GM12878 (cell line): Measurements from ENCODE around the gene ATP5PB. TPM values are rescaled to one million over a fixed set of nuclear protein-coding genes. Genes with fewer than 3 reads are reported as not detected.

Experiments used
- CBFB ChIP-seq: IDR thresholded peaks from 2 replicates; pipeline ENCODE4 v1.6.1; 2016; ENCODE audit warnings: antibody characterized with exemption, low read depth
- CEBPB ChIP-seq, 2 experiments: fragments of 150-350 bp in 1 of 2; IDR thresholded peaks; 2 replicates each; pipeline ENCODE4 v1.6.1; 2012 to 2014; ENCODE audit warnings: low read depth in 2 of 2, low read length in 2 of 2, borderline replicate concordance in 1 of 2, inconsistent platforms in 1 of 2
- FOXM1 ChIP-seq: IDR thresholded peaks from 2 replicates; pipeline ENCODE4 v1.6.1; 2012; ENCODE audit warnings: low read depth, mild to moderate bottlenecking, inconsistent platforms, low read length, moderate library complexity
- HDAC6 ChIP-seq: fragments of 200-600 bp; sonication (generic); IDR thresholded peaks from one replicate; pipeline ENCODE4 v1.8.0; 2017; ENCODE audit warnings: antibody characterized with exemption; ENCODE audit not compliant: unreplicated experiment
- KAT2A ChIP-seq: conservative IDR thresholded peaks from 2 replicates; pipeline ENCODE4 v1.6.1; 2011; ENCODE audit warnings: low read depth, low read length; ENCODE audit not compliant: control insufficient read depth
- MEF2B ChIP-seq: fragments of 450-650 bp; IDR thresholded peaks from 2 replicates; pipeline ENCODE4 v1.6.1; 2018; ENCODE audit warnings: mild to moderate bottlenecking, moderate library complexity; ENCODE audit not compliant: partially characterized antibody, poor library complexity, severe bottlenecking
- MLLT1 ChIP-seq: fragments of 450-650 bp; IDR thresholded peaks from 2 replicates; pipeline ENCODE4 v1.6.1; 2016; ENCODE audit warnings: mild to moderate bottlenecking
- NR2F1 ChIP-seq: fragments of 450-650 bp; conservative IDR thresholded peaks from 2 replicates; pipeline ENCODE4 v1.6.1; 2017; ENCODE audit warnings: mild to moderate bottlenecking
- PAX5 ChIP-seq: IDR thresholded peaks from 2 replicates; pipeline ENCODE4 v1.6.1; 2011; ENCODE audit warnings: low read depth, low read length, borderline replicate concordance
- PKNOX1 ChIP-seq: fragments of 450-650 bp; IDR thresholded peaks from 2 replicates; pipeline ENCODE4 v1.6.1; 2016; ENCODE audit warnings: mild to moderate bottlenecking
- POLR2AphosphoS2 ChIP-seq: IDR thresholded peaks from 2 replicates; pipeline ENCODE4 v1.6.1; 2011; ENCODE audit warnings: low read depth, mild to moderate bottlenecking, low read length, improper control_type of control experiment, moderate library complexity
- POU2F2 ChIP-seq: IDR thresholded peaks from 3 replicates; pipeline ENCODE4 v1.6.1; 2011; ENCODE audit warnings: low read depth, mild to moderate bottlenecking, low read length, borderline replicate concordance
- RAD21 ChIP-seq: IDR thresholded peaks from 2 replicates; pipeline ENCODE4 v1.6.1; 2011; ENCODE audit warnings: mild to moderate bottlenecking, low read depth, low read length, moderate library complexity; ENCODE audit not compliant: insufficient read depth
- RBBP5 ChIP-seq: fragments of 200-600 bp; sonication (generic); conservative IDR thresholded peaks from 2 replicates; pipeline ENCODE4 v1.6.1; 2016
- SUZ12 ChIP-seq: fragments of 200-600 bp; sonication (generic); IDR thresholded peaks from one replicate; pipeline ENCODE4 v1.6.1; 2018; ENCODE audit warnings: antibody characterized with exemption, mild to moderate bottlenecking; ENCODE audit not compliant: unreplicated experiment
- USF2 ChIP-seq: IDR thresholded peaks from 2 replicates; pipeline ENCODE4 v1.6.1; 2011; ENCODE audit warnings: low read depth, low read length, improper control_type of control experiment, borderline replicate concordance
- ZBTB40 ChIP-seq: fragments of 450-650 bp; IDR thresholded peaks from 2 replicates; pipeline ENCODE4 v1.6.1; 2016; ENCODE audit warnings: mild to moderate bottlenecking, moderate library complexity, borderline replicate concordance
- ZNF24 ChIP-seq: fragments of 450-650 bp; IDR thresholded peaks from 2 replicates; pipeline ENCODE4 v1.6.1; 2017; ENCODE audit warnings: antibody characterized with exemption, mild to moderate bottlenecking
- polyA plus RNA-seq, 11 experiments: library from polyadenylated mRNA; depleted of rRNA in 4 of 11; unstranded in 6 of 11; stranded (reverse) in 5 of 11; fragments of >200 nt; fragmentation: Nextera tagmentation in 4 of 11; fragmentation: Illumina TruSeq in 1 of 11; extraction: Ambion mirVana in 4 of 11; extraction: Trizol in 1 of 11; gene quantifications; 1 replicate in 1 of 11; 2 replicates in 10 of 11; pipeline versions ENCODE4 v1.2.1 to v1.2.3, GENCODE V29; 2011 to 2016; ENCODE audit warnings: inconsistent platforms in 2 of 11, missing spikeins in 2 of 11, low read depth in 1 of 11
- total RNA-seq, 4 experiments: library from RNA; depleted of rRNA in 3 of 4; stranded (reverse); fragments of >200 nt in 3 of 4; fragmentation: Illumina TruSeq in 1 of 4; extraction: Trizol in 1 of 4; gene quantifications; 2 replicates each; pipeline versions ENCODE4 v1.2.1 to v1.2.3, GENCODE V29; 2013 to 2021
- TF ChIP-seq, protein P1 (sequence below): fragments of 450-650 bp; IDR thresholded peaks from 2 replicates; pipeline ENCODE4 v1.6.1; 2014; ENCODE audit warnings: mild to moderate bottlenecking

Gene ATP5PB
- total and polyA plus RNA-seq, 10 of the 15 experiments (the other 5 are each of a cell fraction or from before 2014, with no cell fraction given), result 380 to 1,760 (median 677) TPM

GRCh38 chr1:111507411-111508201, 58.3 kb downstream of the ATP5PB start (continued):
- TF ChIP-seq MLLT1 (no peak), HDAC6 (no peak), KAT2A (no peak), ZNF24 (0 out of 2 replicates have a peak, but pooled peaks have one; percentile 12), PAX5 (peak; percentile 44; the same call in 1 of the 2 replicates), PKNOX1 (peak; percentile 47), RAD21 (no peak), CEBPB (IDR thresholded peaks at IDR 0.05; ENCODE audit: borderline replicate concordance in 1 of 2, low read depth in 2 of 2, low read length in 2 of 2) (no peak), POU2F2 (peak; percentile 56; the same call in 1 of the 3 replicates), ZBTB40 (peak; percentile 58; the same call in 1 of the 2 replicates), CBFB (peak; percentile 48; the same call in 1 of the 2 replicates), NR2F1 (peak; percentile 77), POLR2AphosphoS2 (0 out of 2 replicates have a peak, but pooled peaks have one; percentile 42), SUZ12 (no peak), FOXM1 (no peak), RBBP5 (no peak), MEF2B (peak; percentile 66), USF2 (no peak)
- TF ChIP-seq, protein P1, sequence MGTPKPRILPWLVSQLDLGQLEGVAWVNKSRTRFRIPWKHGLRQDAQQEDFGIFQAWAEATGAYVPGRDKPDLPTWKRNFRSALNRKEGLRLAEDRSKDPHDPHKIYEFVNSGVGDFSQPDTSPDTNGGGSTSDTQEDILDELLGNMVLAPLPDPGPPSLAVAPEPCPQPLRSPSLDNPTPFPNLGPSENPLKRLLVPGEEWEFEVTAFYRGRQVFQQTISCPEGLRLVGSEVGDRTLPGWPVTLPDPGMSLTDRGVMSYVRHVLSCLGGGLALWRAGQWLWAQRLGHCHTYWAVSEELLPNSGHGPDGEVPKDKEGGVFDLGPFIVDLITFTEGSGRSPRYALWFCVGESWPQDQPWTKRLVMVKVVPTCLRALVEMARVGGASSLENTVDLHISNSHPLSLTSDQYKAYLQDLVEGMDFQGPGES, result no peak
